Limb (tissue), 2 donors: ENCODE results near the gene IFNA1.
"Not testable (repeated sequence)": the region's sequence is repeated elsewhere in the genome, so short reads cannot be mapped to it uniquely, and the experiment has no call there.

Experiments
- DNase-seq, 2 donors: peaks; one replicate each; pipeline ENCODE4 v3.0.0-alpha.2; 2016; ENCODE audit errors: extremely low spot score in 2 of 2

IFNA1 gene

GRCh38 chr9:21443849-21444625 is 3.8 kb downstream of the IFNA1 start:
- DNase-seq: no peak

GRCh38 chr9:21449312-21449711 is 9.1 kb downstream of the IFNA1 start:
- not testable (repeated sequence) for DNase-seq

- DNase-seq: no peak
Observed at GRCh38 chr9:21450733-21451394, 10.6 kb downstream of the IFNA1 start.

- DNase-seq: no peak
Observed at GRCh38 chr9:21452681-21453080, 12.4 kb downstream of the IFNA1 start.

- no peak for DNase-seq
Observed at GRCh38 chr9:21454149-21454548, 13.9 kb downstream of the IFNA1 start.

GRCh38 chr9:21455320-21455719 is 15.1 kb downstream of the IFNA1 start:
- no peak for DNase-seq

- DNase-seq: no peak
Observed at GRCh38 chr9:21461377-21461776, 21.1 kb downstream of the IFNA1 start.

GRCh38 chr9:21465138-21465537 is 24.9 kb downstream of the IFNA1 start:
- no peak for DNase-seq

GRCh38 chr9:21465859-21466518 is 25.8 kb downstream of the IFNA1 start:
- peak in 1 of 2 donors; percentile 5 for DNase-seq

- DNase-seq: no peak
Observed at GRCh38 chr9:21470126-21470525, 29.9 kb downstream of the IFNA1 start.

- no peak for DNase-seq
Observed at GRCh38 chr9:21473236-21473635, 33.0 kb downstream of the IFNA1 start.

- no peak for DNase-seq
Observed at GRCh38 chr9:21477466-21477865, 37.2 kb downstream of the IFNA1 start.

GRCh38 chr9:21479152-21479702 is 39.0 kb downstream of the IFNA1 start:
- DNase-seq: no peak

GRCh38 chr9:21481470-21482056 is 41.3 kb downstream of the IFNA1 start:
- DNase-seq: no peak

- no peak for DNase-seq
Observed at GRCh38 chr9:21482213-21482612, 42.0 kb downstream of the IFNA1 start, which contains the start of gene IFNE. IFNE (minus strand) TSS chr9:21482313; CDS start chr9:21481694, 619 bp downstream.
